Measurements from ENCODE around the gene SIRT3.

- no peak for TF ChIP-seq POLR2A (IDR thresholded peaks at IDR 0.05; ENCODE audit: low read depth)
- TF ChIP-seq, protein P1, sequence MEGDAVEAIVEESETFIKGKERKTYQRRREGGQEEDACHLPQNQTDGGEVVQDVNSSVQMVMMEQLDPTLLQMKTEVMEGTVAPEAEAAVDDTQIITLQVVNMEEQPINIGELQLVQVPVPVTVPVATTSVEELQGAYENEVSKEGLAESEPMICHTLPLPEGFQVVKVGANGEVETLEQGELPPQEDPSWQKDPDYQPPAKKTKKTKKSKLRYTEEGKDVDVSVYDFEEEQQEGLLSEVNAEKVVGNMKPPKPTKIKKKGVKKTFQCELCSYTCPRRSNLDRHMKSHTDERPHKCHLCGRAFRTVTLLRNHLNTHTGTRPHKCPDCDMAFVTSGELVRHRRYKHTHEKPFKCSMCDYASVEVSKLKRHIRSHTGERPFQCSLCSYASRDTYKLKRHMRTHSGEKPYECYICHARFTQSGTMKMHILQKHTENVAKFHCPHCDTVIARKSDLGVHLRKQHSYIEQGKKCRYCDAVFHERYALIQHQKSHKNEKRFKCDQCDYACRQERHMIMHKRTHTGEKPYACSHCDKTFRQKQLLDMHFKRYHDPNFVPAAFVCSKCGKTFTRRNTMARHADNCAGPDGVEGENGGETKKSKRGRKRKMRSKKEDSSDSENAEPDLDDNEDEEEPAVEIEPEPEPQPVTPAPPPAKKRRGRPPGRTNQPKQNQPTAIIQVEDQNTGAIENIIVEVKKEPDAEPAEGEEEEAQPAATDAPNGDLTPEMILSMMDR (IDR thresholded peaks at IDR 0.05), result no peak
These were observed 49.7 kb upstream of the SIRT3 start for GRCh38 chr11:285894-286220.
